HCT116 (cell line): ENCODE results near the gene EIPR1. TPM values are rescaled to one million over a fixed set of nuclear protein-coding genes. Genes with fewer than 3 reads are reported as not detected.

ENCODE experiments used
- ATAC-seq: fragments of 200-7000 bp; cut with Tn5 transposase; 2 replicates; pipeline ENCODE4 v1.9.1; 2020; ENCODE audit warnings: mild to moderate bottlenecking, moderate library complexity
- BruUV-seq: library from RNA; stranded (reverse); fragments of 400-500 nt; replicated peaks from 2 replicates; lab custom pipeline; 2021; lab: Mats Ljungman, UMichigan
- CTCF ChIA-PET: fragments of 300-600 bp; sonication (Branson Sonifier 250); formaldehyde crosslinking; loops from one replicate; lab custom pipeline; 2021; ENCODE audit warnings: antibody characterized with exemption; lab: Charles Lee
- POLR2A ChIA-PET: fragments of 300-600, 350-600 bp; sonication (Branson Sonifier 250); formaldehyde crosslinking; loops from one replicate; lab custom pipeline; 2021; ENCODE audit warnings: antibody characterized with exemption; lab: Charles Lee
- RAD21 ChIA-PET, 2 experiments: fragments of 300-600 bp; sonication (Branson Sonifier 250); formaldehyde crosslinking; loops; one replicate each; lab custom pipeline; 2023; ENCODE audit warnings: low total read pairs in 2 of 2; ENCODE audit not compliant: uncharacterized antibody in 2 of 2, unreplicated experiment in 2 of 2, low non-redundant PET in 1 of 2; lab: Charles Lee
- DNase-seq: peaks from one replicate; pipeline ENCODE4 v3.0.0-alpha.2; 2010; ENCODE audit warnings: low read depth, low spot score
- H2AFZ ChIP-seq: fragments of 200-600 bp; shearing (Covaris generic), sonication (generic); 2 replicates; pipeline ENCODE4 v1.6.1; 2017; ENCODE audit warnings: low read depth, mixed run types, mixed read lengths, antibody characterized with exemption, low read length; ENCODE audit not compliant: poor library complexity, severe bottlenecking
- H3K27ac ChIP-seq: 2 replicates; pipeline ENCODE4 v1.5.1; 2012; ENCODE audit warnings: low read depth, low read length
- H3K27me3 ChIP-seq: fragments of 200-600 bp; sonication (generic); 2 replicates; pipeline ENCODE4 v1.6.1; 2016; ENCODE audit warnings: mixed run types, low read length, mixed read lengths; ENCODE audit not compliant: insufficient read depth
- H3K36me3 ChIP-seq, 2 experiments: fragments of 200-500 bp in 1 of 2; fragments of 200-600 bp in 1 of 2; sonication (Bioruptor generic) in 1 of 2; sonication (generic) in 1 of 2; 2 replicates each; pipeline versions ENCODE4 v1.5.1 to v1.6.1; 2014 to 2016; ENCODE audit warnings: low read length in 2 of 2, inconsistent platforms in 1 of 2, mixed read lengths in 1 of 2, mixed run types in 1 of 2; ENCODE audit not compliant: insufficient read depth in 2 of 2, control insufficient read depth in 1 of 2
- H3K4me1 ChIP-seq, 2 experiments: fragments of 200-600 bp in 1 of 2; sonication (generic) in 1 of 2; 2 replicates each; pipeline versions ENCODE4 v1.5.1 to v1.6.1; 2012 to 2017; ENCODE audit warnings: low read length in 2 of 2, inconsistent platforms in 1 of 2, mild to moderate bottlenecking in 1 of 2, mixed read lengths in 1 of 2, mixed run types in 1 of 2, moderate library complexity in 1 of 2; ENCODE audit not compliant: insufficient read depth in 2 of 2, control insufficient read depth in 1 of 2
- H3K4me2 ChIP-seq: fragments of 200-600 bp; sonication (generic); 2 replicates; pipeline ENCODE4 v1.6.1; 2017; ENCODE audit warnings: mixed run types, low read length, mixed read lengths
- H3K4me3 ChIP-seq, 2 experiments: fragments of 200-600 bp in 1 of 2; sonication (generic) in 1 of 2; replicated peaks in 1 of 2; 2 replicates each; pipeline ENCODE4 v1.5.1; 2011 to 2016; ENCODE audit warnings: low read length in 2 of 2, control low read depth in 1 of 2, low read depth in 1 of 2, mild to moderate bottlenecking in 1 of 2, mixed read lengths in 1 of 2, mixed run types in 1 of 2
- H3K79me2 ChIP-seq: fragments of 200-600 bp; sonication (generic); 2 replicates; pipeline ENCODE4 v1.6.1; 2017; ENCODE audit warnings: mild to moderate bottlenecking, mixed run types, low read length, moderate library complexity, mixed read lengths; ENCODE audit not compliant: insufficient read depth
- H3K9ac ChIP-seq: fragments of 200-600 bp; sonication (generic); 2 replicates; pipeline ENCODE4 v1.6.1; 2016; ENCODE audit warnings: low read length, mixed read lengths
- H3K9me2 ChIP-seq: fragments of 200-600 bp; sonication (generic), shearing (Covaris generic); 2 replicates; pipeline ENCODE4 v1.6.1; 2017; ENCODE audit warnings: mixed run types, mild to moderate bottlenecking, moderate library complexity; ENCODE audit not compliant: insufficient read depth
- H3K9me3 ChIP-seq, 2 experiments: fragments of 200-500 bp in 1 of 2; fragments of 200-600 bp in 1 of 2; sonication (Bioruptor generic) in 1 of 2; sonication (generic) in 1 of 2; 2 replicates each; pipeline ENCODE4 v1.6.1; 2014 to 2017; ENCODE audit warnings: low read length in 2 of 2, mixed read lengths in 2 of 2, inconsistent platforms in 1 of 2, low read depth in 1 of 2, mild to moderate bottlenecking in 1 of 2, mixed run types in 1 of 2, moderate library complexity in 1 of 2; ENCODE audit not compliant: control insufficient read depth in 1 of 2, insufficient read depth in 1 of 2
- H4K20me1 ChIP-seq: fragments of 200-600 bp; sonication (generic), shearing (Covaris generic); 2 replicates; pipeline ENCODE4 v1.6.1; 2017; ENCODE audit warnings: mixed run types, mild to moderate bottlenecking, moderate library complexity; ENCODE audit not compliant: insufficient read depth
- CBX3 ChIP-seq: IDR thresholded peaks from 2 replicates; pipeline ENCODE4 v1.6.1; 2012; ENCODE audit warnings: low read depth
- EGR1 ChIP-seq: IDR thresholded peaks from 2 replicates; pipeline ENCODE4 v1.6.1; 2012; ENCODE audit warnings: low read depth
- EZH2 ChIP-seq: fragments of 200-600 bp; sonication (generic); IDR thresholded peaks from 2 replicates; pipeline ENCODE4 v1.6.1; 2017; ENCODE audit warnings: antibody characterized with exemption, mixed run types
- EZH2phosphoT487 ChIP-seq: fragments of 200-600 bp; IDR thresholded peaks from 2 replicates; pipeline ENCODE4 v1.6.1; 2018; ENCODE audit warnings: antibody characterized with exemption, borderline replicate concordance
- JUND ChIP-seq: IDR thresholded peaks from 2 replicates; pipeline ENCODE4 v1.6.1; 2012
- POLR2A ChIP-seq: IDR thresholded peaks from 2 replicates; pipeline ENCODE4 v1.7.0; 2011; ENCODE audit warnings: borderline replicate concordance; ENCODE audit not compliant: insufficient read depth, insufficient read length; ENCODE audit errors: extremely low read depth
- RAD21 ChIP-seq: IDR thresholded peaks from 2 replicates; pipeline ENCODE4 v1.6.1; 2012; ENCODE audit warnings: low read depth, mild to moderate bottlenecking
- SIN3A ChIP-seq: IDR thresholded peaks from 2 replicates; pipeline ENCODE4 v1.6.1; 2012; ENCODE audit warnings: low read depth
- SP1 ChIP-seq: IDR thresholded peaks from 2 replicates; pipeline ENCODE4 v1.6.1; 2012; ENCODE audit warnings: low read depth
- intact Hi-C: fragments of 100-400 bp; cut with micrococcal nuclease; formaldehyde crosslinking; loops from 2 replicates; pipeline ENCODE4 v1.10.0; 2022
- total RNA-seq: library from RNA; stranded (reverse); gene quantifications from one replicate; pipeline ENCODE4 v1.2.1, GENCODE V29; 2021; ENCODE audit not compliant: unreplicated experiment
- TF ChIP-seq, protein P1 (sequence below): IDR thresholded peaks from 2 replicates; pipeline ENCODE4 v1.6.1; 2011; ENCODE audit warnings: mild to moderate bottlenecking, low read length, moderate library complexity; ENCODE audit not compliant: insufficient replicate concordance; ENCODE audit errors: extremely low read depth
- TF ChIP-seq, protein P2 (sequence below): IDR thresholded peaks from 2 replicates; pipeline ENCODE4 v1.6.1; 2012; ENCODE audit warnings: low read depth
- TF ChIP-seq, protein P3 (sequence below): IDR thresholded peaks from 2 replicates; pipeline ENCODE4 v1.6.1; 2012

The EIPR1 gene
- total RNA-seq, 1 experiment from 2014 or later = 36.9 TPM

DNA sequence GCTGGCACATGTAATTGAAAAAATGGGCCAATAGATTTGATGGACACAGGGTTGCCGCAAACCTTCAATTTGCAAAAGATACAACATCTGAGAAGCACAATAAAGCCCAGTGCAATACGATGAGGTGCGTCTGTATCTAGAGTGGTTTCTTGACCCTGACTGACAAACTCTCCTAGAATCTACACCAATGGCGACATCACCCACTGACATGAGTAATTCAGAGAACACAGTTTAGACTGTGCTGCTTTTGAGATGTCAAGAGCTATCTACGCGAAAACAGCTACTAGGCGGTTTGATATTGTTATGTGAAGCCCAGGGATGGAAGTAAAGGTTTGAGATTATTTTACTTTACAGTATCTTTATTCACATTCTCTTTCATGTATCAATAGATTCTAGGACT is 104.9 kb downstream of the EIPR1 start:
- no peak overlapping the region for H2AFZ ChIP-seq

More for the DNA sequence above, 104.9 kb downstream of the EIPR1 start:
- ChIA-PET RAD21 (no interaction called here), CTCF (no interaction called here), POLR2A (no interaction called here)
- Histone ChIP-seq H4K20me1 (no peaks in the 10 kb centered on the region), H3K9me2 (no peaks in the 10 kb centered on the region), H3K79me2 (peaks cover 23% of the 10 kb centered on the region; the same call in 1 of the 2 replicates), H3K36me3 (no peaks in the 10 kb centered on the region), H3K27ac (no peak overlapping the region), H3K9me3 (no peaks in the 10 kb centered on the region), H3K27me3 (no peaks in the 10 kb centered on the region), H3K4me2 (no peak overlapping the region), H3K9ac (no peak overlapping the region), H3K4me1 (no peaks in the 10 kb centered on the region), H3K4me3 (no peak overlapping the region)
- BruUV-seq = no TSS peak
- TF ChIP-seq SP1 (no peak), SIN3A (no peak), EZH2 (no peak), POLR2A (no peak), EZH2phosphoT487 (no peak), RAD21 (no peak), EGR1 (no peak), CBX3 (no peak), JUND (no peak)
- TF ChIP-seq, protein P1, sequence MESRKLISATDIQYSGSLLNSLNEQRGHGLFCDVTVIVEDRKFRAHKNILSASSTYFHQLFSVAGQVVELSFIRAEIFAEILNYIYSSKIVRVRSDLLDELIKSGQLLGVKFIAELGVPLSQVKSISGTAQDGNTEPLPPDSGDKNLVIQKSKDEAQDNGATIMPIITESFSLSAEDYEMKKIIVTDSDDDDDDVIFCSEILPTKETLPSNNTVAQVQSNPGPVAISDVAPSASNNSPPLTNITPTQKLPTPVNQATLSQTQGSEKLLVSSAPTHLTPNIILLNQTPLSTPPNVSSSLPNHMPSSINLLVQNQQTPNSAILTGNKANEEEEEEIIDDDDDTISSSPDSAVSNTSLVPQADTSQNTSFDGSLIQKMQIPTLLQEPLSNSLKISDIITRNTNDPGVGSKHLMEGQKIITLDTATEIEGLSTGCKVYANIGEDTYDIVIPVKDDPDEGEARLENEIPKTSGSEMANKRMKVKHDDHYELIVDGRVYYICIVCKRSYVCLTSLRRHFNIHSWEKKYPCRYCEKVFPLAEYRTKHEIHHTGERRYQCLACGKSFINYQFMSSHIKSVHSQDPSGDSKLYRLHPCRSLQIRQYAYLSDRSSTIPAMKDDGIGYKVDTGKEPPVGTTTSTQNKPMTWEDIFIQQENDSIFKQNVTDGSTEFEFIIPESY = no peak
- TF ChIP-seq, protein P2, sequence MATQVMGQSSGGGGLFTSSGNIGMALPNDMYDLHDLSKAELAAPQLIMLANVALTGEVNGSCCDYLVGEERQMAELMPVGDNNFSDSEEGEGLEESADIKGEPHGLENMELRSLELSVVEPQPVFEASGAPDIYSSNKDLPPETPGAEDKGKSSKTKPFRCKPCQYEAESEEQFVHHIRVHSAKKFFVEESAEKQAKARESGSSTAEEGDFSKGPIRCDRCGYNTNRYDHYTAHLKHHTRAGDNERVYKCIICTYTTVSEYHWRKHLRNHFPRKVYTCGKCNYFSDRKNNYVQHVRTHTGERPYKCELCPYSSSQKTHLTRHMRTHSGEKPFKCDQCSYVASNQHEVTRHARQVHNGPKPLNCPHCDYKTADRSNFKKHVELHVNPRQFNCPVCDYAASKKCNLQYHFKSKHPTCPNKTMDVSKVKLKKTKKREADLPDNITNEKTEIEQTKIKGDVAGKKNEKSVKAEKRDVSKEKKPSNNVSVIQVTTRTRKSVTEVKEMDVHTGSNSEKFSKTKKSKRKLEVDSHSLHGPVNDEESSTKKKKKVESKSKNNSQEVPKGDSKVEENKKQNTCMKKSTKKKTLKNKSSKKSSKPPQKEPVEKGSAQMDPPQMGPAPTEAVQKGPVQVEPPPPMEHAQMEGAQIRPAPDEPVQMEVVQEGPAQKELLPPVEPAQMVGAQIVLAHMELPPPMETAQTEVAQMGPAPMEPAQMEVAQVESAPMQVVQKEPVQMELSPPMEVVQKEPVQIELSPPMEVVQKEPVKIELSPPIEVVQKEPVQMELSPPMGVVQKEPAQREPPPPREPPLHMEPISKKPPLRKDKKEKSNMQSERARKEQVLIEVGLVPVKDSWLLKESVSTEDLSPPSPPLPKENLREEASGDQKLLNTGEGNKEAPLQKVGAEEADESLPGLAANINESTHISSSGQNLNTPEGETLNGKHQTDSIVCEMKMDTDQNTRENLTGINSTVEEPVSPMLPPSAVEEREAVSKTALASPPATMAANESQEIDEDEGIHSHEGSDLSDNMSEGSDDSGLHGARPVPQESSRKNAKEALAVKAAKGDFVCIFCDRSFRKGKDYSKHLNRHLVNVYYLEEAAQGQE = no peak
- TF ChIP-seq, protein P3, sequence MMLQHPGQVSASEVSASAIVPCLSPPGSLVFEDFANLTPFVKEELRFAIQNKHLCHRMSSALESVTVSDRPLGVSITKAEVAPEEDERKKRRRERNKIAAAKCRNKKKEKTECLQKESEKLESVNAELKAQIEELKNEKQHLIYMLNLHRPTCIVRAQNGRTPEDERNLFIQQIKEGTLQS = no peak
- ATAC-seq (no peak), DNase-seq (no peak)
- intact Hi-C loops = no loop called here
